Bronchial epithelial cell (primary cell): ENCODE results near the gene HCFC1R1. TPM values are rescaled to one million over a fixed set of nuclear protein-coding genes. Genes with fewer than 3 reads are reported as not detected.

Experiments
- DNase-seq: peaks from one replicate; pipeline ENCODE4 v3.0.0-alpha.2; 2010; ENCODE audit warnings: low read depth
- FAIRE-seq: peaks from 2 replicates; lab custom pipeline; 2011; peaks lifted over from hg19 to GRCh38; lab: Jason Lieb, UNC
- H3K27me3 ChIP-seq: 2 replicates; pipeline ENCODE4 v1.5.1; 2011; ENCODE audit warnings: low read length; ENCODE audit not compliant: control insufficient read depth, insufficient read depth
- H3K36me3 ChIP-seq: 2 replicates; pipeline ENCODE4 v1.5.1; 2011; ENCODE audit warnings: low read length; ENCODE audit not compliant: control insufficient read depth, insufficient read depth
- H3K4me3 ChIP-seq: 2 replicates; pipeline ENCODE4 v1.5.1; 2011; ENCODE audit warnings: mild to moderate bottlenecking, low read depth, low read length, control low read depth
- CTCF ChIP-seq: IDR thresholded peaks from 2 replicates; pipeline ENCODE4 v1.5.1; 2011; ENCODE audit warnings: mild to moderate bottlenecking, moderate library complexity, low read length, control low read depth, inconsistent platforms; ENCODE audit not compliant: insufficient read depth, severe bottlenecking
- total RNA-seq: library from RNA; depleted of rRNA; stranded (reverse); fragments of >200 nt; gene quantifications from 2 replicates; pipeline ENCODE4 v1.2.1, GENCODE V29; 2014

HCFC1R1 gene
- total RNA-seq, 1 donor from 2014 or later: 1.1 TPM

GRCh38 chr16:3030222-3031212 is 6.8 kb upstream of the HCFC1R1 start:
- TF ChIP-seq CTCF: no peak
- Histone ChIP-seq H3K36me3 (peaks cover 18% of the 10 kb centered on the region), H3K4me3 (no peak overlapping the region), H3K27me3 (peaks cover 4% of the 10 kb centered on the region)
- no peak for DNase-seq
- no peak for FAIRE-seq

GRCh38 chr16:3029491-3030221 is 5.9 kb upstream of the HCFC1R1 start:
- DNase-seq: peak; percentile 32
- H3K36me3 ChIP-seq: peaks cover 20% of the 10 kb centered on the region
- no peak for FAIRE-seq
- H3K27me3 ChIP-seq: peaks cover 2% of the 10 kb centered on the region
- TF ChIP-seq CTCF: no peak
- peak overlapping the region; percentile 13 for H3K4me3 ChIP-seq

GRCh38 chr16:3028716-3029319 is 5.1 kb upstream of the HCFC1R1 start:
- no peak overlapping the region for H3K4me3 ChIP-seq
- DNase-seq (no peak), FAIRE-seq (no peak)
- H3K27me3 ChIP-seq: no peaks in the 10 kb centered on the region
- TF ChIP-seq CTCF: no peak
- peaks cover 19% of the 10 kb centered on the region for H3K36me3 ChIP-seq

- peak; percentile 90 for TF ChIP-seq CTCF
- no peak for FAIRE-seq
- DNase-seq: peak; percentile 68
Observed at GRCh38 chr16:3027983-3028715, 4.4 kb upstream of the HCFC1R1 start.

GRCh38 chr16:3027489-3027795 is 3.7 kb upstream of the HCFC1R1 start:
- no peaks in the 10 kb centered on the region for H3K27me3 ChIP-seq
- no peak overlapping the region for H3K4me3 ChIP-seq
- FAIRE-seq: no peak
- DNase-seq: no peak
- no peak for TF ChIP-seq CTCF
- peaks cover 21% of the 10 kb centered on the region for H3K36me3 ChIP-seq

More at GRCh38 chr16:3027983-3028715, 4.4 kb upstream of the HCFC1R1 start:
- Histone ChIP-seq H3K27me3 (no peaks in the 10 kb centered on the region), H3K4me3 (no peak overlapping the region), H3K36me3 (peaks cover 19% of the 10 kb centered on the region)
